Stimulated activated CD4-positive, alpha-beta T cell treated with anti-CD3 and anti-CD28 coated beads, Interleukin-1b, Interleukin-23, amount 100 ng/mL, for 1 hour (primary cell): Measurements from ENCODE around the gene CMTM4.
"Not testable (repeated sequence)": the region's sequence is repeated elsewhere in the genome, so short reads cannot be mapped to it uniquely, and the experiment has no call there.

Experiments used
- DNase-seq, 2 donors: peaks; one replicate each; pipeline ENCODE4 v3.0.0-alpha.2; 2020; ENCODE audit warnings: low read depth in 2 of 2

CMTM4 gene

DNA sequence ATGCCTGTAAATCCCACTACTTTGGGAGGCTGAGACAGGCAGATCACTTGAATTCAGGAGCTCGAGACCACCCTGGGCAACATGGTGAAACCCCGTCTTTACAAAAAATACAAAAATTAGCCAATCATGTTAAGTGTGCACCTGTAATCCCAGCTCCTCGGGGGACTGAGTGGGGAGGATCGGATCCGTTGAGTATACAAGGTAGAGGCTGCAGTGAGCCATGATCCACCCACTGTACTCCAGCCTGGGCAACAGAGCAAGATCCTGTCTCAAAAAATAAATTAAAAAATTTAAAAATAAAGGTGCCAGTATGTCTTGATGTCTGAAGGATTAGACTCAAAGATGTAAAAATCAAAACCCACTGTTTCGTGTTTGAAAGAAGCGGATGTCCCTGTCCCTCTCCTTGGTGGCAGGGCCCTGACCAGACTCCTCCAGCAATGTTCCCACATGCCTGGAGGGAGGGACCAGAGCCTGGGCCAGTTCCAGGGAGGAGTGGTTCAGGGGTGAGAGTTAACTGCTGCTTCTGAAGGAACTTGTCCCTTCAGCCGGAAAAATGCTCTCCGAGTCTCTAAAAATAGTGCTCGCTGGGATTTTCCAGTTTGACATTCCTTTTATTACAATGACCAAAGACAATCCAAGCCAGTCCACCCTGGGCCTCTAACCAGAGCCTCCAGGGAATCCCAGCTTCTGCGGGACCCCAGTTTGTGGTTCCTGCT is 9.4 kb upstream of the CMTM4 start:
- DNase-seq: no peak

DNA sequence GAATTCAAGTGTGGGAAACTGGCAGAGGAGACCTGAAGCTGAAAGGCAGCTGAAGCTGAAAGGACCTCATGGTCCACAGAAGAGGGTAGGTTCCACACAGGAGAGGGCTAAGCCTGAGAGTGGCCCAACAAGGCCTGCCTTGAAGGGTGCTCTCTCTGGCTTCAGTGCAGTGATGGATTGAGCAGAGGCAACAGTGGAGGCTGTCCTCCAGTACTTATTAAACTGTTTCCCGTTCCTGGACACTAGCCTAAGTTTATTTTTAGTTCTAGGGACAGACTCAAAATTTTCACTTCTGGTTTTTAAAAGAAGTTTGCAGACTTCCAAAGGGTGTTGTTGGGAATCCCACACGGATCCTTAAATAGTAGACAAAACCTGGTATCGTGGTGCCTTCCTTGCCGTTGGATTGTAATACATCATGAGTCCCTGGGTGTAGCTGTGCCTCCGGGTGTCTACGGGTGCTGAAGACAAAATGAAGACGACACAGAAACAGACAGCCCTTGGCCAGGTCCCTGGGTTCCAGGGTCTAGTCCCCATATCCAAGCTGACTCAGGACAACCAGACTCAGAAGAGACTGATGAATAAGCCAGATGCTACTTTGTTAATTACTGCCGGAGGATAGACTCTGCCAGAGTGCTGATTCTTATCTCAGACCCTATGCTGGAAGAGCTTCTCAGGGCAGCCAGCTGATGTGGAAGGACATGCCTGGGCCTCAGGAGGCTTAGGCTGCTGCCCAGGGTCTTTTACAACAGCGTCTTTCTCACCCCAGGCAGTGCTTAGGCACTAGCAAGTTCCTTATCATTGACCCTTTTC is 7.1 kb upstream of the CMTM4 start:
- DNase-seq: no peak

DNA sequence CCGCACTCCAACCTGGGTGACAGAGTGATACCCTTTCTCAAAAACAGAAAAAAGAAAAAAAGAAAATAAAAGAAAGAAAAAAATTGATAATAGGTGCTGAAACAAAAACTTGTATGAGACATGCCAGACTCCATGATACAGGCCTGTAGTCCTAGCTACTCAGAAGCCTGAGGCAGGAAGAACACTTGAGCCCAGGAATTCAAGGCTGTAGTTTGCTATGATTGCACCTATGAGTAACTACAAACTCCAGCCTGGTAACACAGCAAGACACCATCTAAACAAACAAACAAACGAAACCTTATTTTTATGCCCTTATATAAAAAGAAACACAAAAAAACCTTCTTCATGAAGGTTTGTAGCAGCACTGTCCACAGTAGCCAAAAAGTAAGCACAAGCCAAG is 5.0 kb upstream of the CMTM4 start:
- DNase-seq: no peak

DNA sequence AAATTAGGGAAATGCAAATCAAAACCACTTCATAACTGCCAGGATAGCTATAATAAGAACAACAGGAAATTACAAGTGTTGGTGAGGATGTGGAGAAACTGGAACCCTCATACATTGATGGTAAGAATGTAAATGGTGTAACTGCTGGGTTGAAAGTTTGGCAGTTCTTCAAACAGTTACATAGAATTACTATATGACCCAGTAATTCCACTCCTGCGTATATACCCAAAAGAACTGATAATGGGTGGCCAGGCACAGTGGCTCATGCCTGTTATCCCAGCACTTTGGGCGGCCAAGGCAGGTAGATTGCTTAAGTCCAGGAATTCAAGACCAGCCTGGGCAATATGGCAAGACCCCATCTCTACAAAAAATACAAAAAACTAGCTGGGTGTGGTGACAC is 4.5 kb upstream of the CMTM4 start:
- no peak for DNase-seq

DNA sequence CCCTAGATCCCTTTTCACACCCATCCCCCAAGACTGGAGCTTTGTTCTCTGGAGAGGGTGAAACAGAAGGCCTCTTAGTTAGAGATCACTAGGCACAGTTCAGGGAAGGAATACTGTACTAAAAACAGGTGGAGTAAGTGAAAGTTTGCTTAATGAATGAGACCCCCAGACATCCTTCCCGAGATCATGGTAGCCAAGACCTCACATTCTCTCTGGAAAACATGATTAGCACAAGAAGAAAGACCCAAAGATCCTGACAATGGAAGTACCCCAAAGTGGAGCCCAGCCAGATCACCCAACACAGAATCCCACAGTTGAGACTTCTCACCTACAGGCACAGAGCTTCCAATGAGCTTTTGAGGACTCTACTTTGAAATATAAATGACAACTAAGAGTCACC is 3.4 kb upstream of the CMTM4 start:
- no peak for DNase-seq

DNA sequence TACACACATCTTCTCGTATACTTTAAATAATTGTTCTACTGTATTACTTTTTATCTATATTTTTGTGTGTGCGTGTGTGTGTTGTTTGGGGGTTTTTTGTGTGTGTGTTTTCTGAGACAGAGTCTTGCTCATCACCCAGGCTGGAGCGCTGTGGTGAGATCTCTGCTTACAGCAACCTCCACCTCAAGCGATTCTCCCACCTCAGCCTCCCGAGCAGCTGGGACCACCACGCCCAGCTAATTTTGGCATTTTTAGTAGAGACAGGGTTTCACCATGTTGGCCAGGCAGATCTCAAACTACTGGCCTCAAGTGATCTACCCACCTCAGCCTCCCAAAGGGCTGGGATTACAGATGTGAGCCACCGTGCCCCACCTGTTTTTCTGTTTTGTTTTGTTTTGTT is 1.5 kb upstream of the CMTM4 start:
- no peak for DNase-seq

DNA sequence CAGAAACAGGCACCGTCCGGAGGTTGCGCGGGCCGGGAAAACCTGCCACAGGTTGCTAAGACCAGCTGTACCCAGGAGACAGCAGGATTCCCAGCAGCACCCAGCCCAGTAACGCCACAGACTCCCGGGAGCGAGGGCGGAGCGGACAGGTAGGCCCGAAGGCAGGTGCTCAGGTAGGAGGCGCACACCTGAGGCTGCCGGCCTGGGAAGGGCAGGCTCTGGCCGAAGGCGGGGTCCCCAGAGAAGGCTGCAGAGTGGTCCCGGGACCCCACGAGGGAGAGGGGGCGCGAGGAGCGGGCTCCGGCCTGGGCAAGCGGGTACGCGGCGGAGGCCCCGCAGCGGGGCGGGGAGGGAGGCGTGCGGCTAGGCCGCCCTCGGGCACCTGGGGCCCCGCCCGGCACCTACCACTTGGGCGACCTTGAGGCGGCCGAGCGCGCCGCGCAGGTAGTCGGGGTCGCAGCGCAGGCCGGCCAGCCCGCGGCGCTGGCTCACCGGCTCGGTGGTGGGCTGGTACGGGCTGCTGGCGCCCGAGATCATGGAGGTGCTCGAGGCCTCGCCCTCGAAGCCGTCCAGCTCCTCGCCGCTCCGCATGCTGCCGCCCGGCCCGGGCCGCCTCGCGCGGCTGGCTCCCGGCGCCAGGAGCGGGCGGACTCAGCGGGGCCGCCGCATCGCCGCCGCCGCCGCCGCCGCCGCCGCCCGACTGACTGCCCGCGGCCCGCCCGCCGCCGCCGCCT is 441 bp downstream of the CMTM4 start:
- no peak for DNase-seq

DNA sequence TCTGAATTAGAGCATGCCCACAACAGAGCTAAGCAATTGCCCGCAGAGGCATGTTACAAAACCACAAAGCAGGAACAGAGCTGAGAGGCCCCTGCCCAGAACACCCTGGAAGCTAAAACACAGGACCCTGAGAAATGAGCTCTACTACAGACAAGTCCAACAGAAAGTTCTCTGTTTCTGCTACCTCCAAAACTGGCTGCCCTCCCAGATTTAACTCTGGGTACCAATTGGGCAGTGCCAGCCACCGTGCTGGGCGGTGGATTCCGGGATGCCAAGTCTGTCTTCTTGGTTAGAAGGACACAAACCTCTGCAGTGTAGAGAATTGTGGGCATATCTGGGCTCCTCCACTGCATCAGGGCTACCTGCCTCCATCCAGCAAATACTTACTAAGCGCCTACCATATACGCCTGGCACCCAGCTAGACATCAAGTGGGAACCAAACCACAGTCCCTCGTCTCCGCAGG is 1.0 kb downstream of the CMTM4 start:
- DNase-seq: no peak

DNA sequence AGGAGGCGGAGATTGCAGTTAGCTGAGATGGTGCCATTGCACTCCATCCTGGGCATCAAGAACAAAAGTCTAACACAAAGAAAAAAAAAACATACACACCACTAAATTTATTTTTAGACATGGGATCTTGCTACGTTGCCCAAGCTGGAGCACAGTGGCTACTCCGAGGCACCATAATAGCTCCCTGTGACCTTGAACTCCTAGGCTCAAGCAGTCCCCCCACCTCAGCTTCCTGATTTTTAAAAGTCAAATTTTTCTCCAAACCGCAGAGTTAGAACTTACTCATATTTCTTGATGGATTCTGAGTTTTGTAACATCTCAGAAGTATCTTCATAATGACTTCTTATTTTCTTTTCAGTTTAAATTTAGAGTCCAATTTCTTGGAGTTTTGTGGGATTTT is 3.4 kb downstream of the CMTM4 start:
- DNase-seq: no peak

DNA sequence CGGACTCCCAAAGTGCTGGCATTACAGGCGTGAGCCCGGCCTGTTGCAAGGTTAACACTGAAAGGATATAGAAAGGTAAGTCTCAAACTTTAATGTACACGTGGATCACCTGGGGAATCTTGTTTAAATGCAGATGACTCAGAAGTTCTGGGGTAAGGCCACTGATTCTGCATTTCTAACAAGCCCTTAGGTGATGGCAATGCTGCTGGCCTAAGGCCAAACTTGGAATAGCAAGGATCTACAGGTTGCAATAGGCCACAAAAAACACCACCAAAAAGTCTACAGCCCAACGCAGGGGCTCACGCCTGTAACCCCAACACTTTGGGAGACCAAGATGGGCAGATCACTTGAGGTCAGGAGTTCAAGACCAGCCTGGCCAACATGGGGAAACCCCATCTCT is 4.2 kb downstream of the CMTM4 start:
- no peak for DNase-seq

DNA sequence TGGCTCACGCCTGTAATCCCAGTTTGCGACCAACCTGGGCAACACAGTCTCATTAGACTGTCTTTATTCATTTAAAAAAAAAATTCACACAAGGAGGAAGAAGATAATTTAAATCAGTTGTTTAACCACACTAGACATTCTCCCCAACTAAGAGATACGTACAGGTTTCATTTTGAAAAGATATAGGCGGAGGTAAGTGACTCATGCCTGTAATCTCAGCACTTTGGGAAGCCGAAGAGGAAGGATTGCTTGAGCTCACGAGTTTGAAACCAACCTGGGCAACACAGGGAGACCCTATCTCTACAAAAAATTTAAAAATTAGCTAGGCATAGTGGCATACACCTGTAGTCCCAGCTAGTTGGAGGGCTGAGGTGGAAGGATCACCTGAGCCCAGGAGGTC is 5.3 kb downstream of the CMTM4 start:
- DNase-seq: no peak

DNA sequence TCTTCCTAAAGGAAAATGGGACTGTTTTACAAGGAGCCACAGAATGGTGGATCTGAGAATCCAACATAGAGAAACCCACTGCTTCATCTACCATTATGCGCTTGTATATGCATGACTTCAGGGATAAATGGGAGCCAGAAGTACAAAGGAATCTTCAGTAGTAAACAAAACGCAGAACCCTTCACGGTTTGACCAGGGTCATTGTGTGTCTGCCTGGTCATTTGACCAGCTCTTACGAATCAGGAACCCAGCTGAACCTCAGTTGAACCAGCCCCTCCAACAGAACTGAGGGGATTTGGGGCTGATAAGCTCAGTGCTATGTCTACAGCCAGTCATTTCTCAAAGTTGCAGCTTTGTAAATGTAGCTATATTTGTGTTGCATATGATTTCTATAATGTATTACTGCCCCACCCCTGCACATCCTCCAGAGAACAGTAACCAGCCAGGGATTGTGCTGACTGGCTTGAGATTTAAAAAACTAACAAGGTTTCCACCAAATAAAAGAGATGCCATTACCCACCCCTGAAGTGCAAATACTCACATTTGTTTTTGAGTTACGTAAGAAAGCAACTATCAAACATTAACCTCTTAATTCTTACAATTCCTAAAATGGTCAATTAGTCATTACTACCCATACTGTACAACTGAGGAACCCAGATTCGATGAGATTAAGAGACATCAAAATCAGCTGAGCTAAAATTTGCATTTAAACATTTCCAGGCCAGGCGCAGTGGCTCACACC is 6.3 kb downstream of the CMTM4 start:
- no peak for DNase-seq

DNA sequence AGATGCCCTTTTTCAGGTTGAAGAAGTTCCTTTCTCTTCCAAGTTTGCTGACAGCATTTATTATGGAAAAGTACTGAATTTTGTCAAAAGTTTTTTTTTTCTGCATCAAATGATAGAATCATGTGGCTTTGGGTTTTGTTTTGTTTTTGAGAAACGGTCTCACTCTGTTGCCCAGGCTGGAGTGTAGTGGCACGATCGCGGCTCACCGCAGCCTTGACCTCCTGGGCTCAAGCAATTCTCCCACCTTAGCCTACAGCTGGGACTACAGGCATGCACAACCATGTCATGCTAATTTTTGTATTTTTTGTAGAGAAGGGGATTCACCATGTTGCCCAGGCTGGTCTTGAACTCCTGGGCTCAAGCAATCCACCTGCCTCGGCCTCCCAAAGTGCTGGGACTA is 7.3 kb downstream of the CMTM4 start:
- DNase-seq: no peak

DNA sequence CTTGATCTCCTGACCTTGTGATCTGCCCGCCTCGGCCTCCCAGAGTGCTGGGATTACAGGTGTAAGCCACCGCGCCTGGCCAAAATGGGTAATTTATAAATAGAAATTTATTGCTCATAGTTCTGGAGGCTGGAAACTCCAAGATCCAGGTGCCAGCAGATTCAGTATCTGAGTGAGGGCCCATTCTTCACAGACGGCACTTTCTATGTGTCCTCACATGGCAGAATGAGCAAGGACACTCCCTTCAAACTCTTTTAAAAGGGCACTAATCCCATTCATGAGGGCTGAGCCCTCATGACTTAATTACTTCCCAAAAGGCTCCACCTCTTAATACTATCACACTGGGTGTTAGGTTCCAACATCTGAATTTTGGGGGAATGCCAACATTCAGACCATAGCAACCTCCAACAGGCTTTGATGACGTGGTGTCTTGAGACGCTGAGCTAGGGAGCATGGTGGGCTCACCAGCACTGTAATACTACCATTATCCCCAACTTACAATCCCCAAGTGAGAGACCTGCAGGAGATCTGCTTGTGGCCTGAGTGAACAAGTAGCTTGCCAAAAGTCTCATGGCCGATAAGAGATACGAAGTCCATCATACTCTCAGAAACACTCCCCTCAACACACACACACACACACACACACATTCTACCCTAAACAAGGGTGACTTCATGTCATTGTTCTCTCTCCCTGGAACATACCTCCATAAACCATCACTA is 8.5 kb downstream of the CMTM4 start:
- DNase-seq: no peak

DNA sequence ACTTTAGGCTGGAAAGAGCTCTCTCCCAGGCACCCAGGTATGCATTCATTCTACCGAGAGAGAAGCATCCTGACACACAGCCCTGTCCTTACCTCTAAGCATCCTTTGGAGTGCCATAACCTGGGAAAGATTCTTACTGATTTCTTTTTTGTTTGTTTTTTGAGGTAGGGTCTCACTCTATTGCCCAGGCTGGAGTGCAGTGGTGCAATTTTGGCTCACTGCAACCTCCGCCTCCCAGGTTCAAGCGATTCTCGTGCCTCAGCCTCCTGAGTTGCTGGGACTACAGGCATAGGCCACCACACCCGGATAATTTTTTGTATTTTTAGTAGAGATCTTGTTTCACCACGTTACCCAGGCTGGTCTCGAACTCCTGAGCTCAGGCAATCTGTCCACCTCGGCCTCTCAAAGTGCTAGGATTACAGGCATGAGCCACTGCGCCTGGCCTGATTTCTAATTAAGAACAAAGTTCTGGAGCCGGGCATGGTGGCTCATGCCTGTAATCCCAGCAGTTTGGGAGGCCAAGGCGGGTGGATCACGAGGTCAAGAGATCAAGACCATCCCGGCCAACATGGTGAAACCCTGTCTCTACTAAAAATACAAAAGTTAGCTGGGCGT is 10.9 kb downstream of the CMTM4 start:
- DNase-seq: not testable (repeated sequence)

DNA sequence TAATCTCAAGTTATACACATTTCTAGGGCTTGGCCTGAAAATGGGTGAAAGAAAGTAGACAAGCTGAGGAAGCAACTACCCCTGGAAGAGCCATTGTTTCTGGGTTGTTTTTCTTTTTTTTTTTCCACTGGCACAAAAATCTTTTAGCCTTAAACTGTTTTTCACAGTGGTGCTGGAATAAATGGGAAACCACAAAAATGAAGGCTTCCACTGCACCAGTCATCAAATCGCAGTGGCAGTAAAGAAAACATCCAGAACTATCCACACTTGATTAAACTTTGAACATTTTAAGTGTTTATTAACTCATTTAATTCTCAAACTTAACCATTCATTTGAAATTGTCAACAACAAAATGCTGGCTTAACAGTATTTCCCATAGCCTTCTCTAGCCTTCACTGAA is 14.3 kb downstream of the CMTM4 start:
- DNase-seq: no peak

DNA sequence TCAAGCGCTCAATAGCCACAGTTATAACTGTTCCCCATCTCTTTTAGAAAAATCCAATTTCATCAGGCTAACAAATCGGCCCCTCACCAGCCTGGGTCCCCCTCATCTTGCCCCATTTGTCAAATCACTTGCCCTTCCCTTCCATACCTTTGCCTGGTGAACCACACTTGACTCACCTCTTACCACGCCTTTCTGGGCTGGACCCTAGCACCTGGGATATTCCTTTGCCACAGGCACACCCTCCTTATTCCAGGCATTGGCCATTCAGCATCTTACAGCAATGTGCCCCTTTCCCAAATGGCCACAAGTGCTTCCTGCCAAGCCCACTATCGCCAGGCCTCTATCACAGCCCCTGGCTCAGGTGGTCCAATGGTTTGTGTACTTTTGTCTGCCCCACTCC is 14.9 kb downstream of the CMTM4 start:
- DNase-seq: no peak

DNA sequence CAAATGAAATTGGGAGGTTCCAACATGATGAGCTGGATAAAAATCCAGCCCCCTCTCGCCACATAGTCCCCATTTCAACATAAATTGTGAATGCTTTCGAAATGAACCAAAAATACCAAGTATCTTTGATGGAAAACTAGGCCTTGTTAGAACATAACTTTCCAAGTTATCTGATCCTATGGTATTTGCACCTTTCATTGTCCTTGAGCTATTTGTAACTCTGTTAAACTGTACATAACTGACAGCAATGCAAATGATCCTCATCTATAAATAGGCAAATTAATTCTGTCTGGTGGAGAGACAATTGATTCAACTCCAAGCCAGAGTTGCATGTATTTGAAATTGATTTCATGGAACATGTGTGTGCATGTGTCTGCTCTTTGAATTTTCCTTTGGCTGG is 18.2 kb downstream of the CMTM4 start:
- DNase-seq: no peak

DNA sequence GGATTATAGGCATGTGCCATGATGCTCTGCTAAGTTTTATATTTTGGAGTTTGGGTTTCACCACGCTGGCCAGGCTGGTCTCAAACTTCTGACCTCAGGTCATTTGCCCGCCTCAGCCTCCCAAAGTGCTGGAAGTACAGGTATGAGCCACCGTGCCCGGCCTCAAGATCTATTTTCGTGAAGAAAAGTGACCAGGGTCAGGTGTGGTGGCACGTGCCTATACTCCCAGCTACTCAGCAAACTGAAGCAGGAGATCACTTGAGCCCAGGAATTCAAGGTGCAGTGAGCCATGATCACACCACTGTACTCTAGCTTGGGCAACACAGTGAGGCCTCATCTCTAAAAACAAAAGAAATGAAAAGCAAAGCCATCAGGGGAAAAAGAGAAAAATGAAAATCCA is 18.7 kb downstream of the CMTM4 start:
- no peak for DNase-seq

DNA sequence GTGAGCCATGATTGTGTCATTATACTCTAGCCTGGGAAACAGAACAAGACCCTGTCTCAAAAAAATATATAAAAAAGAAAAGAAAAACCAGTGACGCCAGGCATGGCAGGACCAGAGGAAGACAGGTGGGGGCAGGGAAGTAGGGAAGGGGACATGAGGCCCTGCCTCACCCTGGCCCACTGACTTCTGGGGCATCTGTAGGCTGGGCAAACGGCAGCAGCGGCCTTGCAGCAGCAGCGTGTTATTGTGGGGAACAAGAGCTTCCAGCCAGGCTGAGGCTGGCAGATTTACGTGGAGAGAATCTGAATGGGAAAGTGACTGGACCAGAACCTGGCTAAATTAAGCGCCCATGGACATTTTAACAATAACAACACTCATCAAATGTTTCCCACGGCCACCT is 19.4 kb downstream of the CMTM4 start:
- DNase-seq: no peak

DNA sequence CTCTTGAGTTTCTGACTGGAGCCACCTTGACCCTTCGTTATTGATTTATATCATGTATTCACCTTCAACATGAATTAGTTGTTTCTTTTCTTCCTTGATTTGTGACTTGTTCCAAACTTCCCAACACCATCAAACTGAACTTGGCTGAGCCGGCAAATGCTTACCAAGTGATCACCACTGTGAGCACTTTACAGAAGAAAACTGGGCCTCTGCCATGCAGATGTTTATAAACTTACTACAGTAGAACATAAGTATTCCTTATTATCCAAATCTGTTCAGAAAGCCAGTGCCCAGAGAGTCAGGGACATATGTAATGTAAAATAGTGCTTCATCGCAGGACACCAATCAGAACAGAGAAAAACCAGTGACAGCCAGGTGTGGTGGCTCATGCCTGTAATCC is 19.9 kb downstream of the CMTM4 start:
- no peak for DNase-seq
